ENCODE measurements around the gene PYY.
A peak's percentile ranks its signal among the peaks of the same experiment; 100 is the strongest.
"Not testable (repeated sequence)": the region's sequence is repeated elsewhere in the genome, so short reads cannot be mapped to it uniquely, and the experiment has no call there.

Gene PYY

DNA sequence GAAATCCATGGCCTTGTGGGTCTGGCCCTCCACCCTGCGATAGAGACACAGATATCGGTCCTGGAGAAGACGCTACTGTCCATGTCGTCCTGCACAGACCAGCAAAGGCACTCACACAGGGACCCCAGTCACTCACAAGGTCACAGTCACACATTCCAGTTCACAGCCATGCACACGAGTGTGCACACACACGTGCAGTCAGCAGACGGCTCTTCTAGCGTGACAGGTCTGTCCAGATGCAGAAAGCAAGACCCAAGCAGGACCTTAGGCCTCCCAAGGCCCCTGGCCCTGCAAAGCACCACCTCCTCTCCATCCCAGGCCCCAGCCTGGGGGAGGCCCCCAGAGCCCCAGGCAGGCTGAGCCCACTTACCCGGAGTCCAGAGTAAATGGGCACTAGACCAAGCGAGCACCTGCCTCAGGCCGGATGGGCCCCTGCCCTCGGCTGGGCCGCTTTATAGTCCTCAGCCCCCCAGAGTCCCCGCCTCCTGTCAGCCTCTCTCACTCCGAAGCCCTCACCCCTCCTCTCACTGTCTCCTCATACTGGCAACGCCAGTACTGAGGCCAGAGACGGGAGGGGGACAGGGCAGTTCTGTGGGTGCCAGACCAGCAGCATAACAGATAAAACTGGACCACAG, 11.6 kb downstream of the PYY start, which contains the start of gene PPY:
Gene PPY (minus strand): TSS at position 426 of the 635 bp plus-strand sequence. CDS start 822 bp downstream, outside the sequence.
- DNase-seq: no peak

- peak; percentile 58 for DNase-seq
Observed at GRCh38 chr17:43940630-43941029, 13.1 kb downstream of the PYY start.

DNA sequence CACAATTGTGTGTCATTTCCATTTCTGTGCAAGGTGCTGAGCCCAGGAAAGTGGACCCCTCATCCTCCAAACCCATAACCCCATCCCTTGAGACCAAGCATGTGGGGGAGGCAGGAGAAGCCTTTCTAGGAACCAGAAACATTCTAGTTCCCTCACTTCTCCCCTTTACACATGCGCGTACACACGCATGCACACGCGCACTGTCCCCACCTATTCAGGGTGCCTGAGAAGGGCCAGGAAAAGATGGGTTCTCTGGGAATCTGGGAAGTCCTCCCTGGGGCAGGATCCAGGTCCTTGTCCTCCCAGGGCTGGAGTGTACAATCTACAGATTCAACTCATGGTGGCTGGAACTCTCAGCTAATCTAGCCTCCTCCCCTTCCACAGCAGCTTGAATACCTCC, 13.9 kb downstream of the PYY start:
- DNase-seq: no peak

- not testable (repeated sequence) for DNase-seq
Observed at GRCh38 chr17:43939452-43939851, 14.3 kb downstream of the PYY start.

DNA sequence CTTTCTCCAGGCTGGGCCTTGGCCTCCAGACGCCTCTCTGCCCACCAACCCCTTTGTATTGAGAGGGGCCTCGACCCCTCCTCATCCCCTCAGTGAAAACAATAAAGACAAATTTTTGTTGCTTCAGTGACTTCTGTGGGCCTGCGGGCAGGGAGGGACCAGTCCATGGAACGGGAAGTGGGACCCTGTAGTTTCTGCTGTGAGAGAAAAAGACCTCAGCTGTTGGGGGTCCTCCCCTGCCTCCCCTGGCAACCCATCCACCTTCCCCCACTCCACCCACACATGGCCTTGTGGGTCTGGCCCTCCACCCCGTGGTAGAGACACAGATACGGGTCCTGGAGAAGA, 14.9 kb downstream of the PYY start:
- no peak for DNase-seq

DNA sequence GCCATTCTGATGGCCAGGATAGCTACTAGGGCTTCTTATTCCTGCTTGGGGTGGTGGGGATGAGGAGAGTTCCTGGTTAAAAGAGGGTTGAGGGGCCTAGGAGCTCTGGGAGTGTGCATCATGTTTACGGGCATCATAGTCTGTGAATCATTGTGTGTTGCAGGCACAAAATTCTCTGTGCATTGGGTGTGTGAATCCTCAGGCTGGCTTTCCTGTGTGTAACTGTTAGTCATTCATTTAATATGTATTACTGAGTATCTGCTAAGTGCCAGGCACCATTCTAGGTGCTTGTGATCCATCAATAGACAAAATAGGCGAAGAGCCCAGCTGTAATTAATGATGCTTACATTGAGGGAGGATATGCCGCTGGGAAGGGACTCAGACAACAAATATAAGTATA, 17.3 kb downstream of the PYY start:
- no peak for DNase-seq

DNA sequence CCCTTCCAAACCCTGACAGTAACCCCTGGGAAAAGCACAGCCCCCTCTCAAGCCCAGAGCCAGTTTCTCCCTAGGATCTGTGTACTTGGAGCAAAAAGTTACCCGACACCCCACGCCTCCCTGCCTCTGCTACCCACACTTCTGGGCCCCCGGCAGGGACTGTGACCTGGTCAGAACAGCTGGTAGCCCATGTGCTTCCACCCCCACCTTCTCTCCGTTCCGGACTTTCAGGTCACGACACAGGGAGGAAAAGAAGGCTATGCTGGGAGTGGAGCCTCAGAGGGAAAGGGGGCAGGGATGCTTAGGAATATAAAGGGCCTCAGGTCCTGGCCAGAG, 17.8 kb downstream of the PYY start:
- no peak for DNase-seq

- DNase-seq: no peak
Observed at GRCh38 chr17:43935204-43935925, 18.4 kb downstream of the PYY start.

DNA sequence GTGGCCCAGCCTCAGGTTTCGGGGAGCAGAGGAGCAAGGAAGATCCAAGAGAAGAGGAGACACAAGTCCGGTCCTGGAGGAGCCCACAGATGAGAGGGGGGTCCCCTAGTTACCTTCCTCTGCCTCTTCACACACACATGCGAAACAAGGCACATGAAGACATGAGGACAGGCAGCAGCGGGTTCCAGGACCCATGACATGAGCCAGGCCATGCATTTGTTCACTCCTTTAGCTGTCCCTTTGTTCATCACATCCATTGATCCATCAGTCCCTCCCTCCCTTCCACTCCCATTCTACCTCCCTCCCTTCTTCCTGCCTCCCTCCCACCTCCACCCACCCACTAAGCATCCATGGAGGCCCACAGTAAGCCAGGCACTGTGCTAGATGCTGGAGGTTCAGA, 20.8 kb downstream of the PYY start:
- DNase-seq: no peak

DNA sequence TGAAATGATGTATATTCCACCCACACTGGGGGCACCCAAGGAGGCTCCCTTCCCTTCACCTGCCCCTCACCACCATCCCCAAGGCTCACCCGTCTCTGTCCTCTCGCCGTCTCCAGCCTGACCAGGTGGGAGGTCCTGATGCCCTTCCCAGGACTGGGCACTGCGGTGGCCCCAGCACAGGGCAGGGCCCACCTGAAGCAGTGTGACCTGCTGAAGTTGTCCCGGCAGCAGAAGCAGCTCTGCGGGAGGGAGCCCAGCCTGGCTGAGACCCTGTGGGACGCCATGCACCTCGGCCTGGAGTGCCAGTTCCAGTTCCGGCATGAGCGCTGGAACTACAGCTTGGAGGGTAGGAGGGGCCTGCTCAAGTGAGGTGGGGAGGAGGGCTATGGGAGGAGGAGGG, 21.4 kb downstream of the PYY start:
- no peak for DNase-seq

GRCh38 chr17:43931062-43931571, 22.6 kb downstream of the PYY start:
- no peak for DNase-seq

GRCh38 chr17:43928609-43929008, 25.1 kb downstream of the PYY start:
- DNase-seq: no peak

DNA sequence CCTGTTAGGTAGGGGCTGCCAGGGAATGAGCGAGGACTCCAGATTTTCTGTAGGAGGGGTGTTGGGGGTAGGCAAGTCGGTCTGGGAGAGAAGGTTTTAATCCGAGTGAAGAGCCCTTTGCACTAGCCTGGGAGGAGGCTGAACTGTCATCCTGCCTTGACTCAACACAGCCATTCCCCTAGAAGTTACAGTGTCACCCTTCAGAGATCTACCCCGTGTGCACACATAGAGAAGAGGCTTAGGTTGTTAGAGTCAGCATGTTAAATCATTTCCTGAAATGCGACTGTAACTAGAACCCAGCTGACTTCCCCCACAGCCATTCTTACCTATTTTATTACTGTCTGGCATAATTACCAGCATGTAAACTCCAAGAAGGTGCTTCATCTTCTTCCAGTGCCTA, 25.8 kb downstream of the PYY start:
- not testable (repeated sequence) for DNase-seq

GRCh38 chr17:43927060-43927864, 26.5 kb downstream of the PYY start:
- DNase-seq: no peak

DNA sequence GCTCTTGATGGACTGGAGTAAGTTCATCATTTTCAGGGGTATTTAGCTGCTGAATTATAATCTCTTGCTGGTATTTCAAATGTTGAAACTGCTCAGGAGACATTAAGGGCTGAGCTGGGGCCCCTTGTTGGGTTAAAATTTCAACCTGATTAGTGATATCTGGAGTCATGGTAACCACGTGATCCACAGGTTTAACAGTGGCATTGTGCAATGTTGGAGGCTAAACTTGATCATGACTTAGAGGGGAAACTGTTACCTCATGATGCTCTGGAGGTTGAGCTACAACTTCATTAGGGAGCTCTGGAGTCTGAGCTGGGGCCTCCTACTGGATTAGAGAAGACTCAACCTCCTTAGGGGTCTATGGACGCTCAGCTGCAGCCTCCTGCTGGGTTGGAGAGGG, 29.2 kb downstream of the PYY start:
- DNase-seq: no peak

GRCh38 chr17:43920500-43921095, 33.1 kb downstream of the PYY start:
- DNase-seq: no peak

- no peak for DNase-seq
Observed at GRCh38 chr17:43918026-43918389, 35.7 kb downstream of the PYY start.

- no peak for DNase-seq
Observed at GRCh38 chr17:43917348-43918025, 36.3 kb downstream of the PYY start.

DNA sequence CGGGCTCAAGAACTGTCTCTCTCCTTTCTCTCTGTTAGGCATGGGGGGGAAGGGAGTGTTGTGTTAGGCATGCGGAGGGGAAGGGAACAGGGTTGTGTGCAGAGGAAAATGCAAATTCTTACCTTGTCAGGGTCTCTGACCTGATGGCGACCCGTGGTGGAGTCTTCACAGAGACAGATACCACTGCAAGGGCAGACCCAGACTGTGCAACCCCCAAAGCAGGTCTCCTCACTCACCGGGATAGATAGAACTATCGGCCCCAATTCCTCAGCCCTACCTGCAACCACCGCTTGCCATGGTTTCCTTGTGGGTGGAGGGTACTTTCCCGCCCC, 36.8 kb downstream of the PYY start:
- DNase-seq: no peak

GRCh38 chr17:43916385-43916784, 37.4 kb downstream of the PYY start:
- DNase-seq: no peak

GRCh38 chr17:43915559-43915958, 38.2 kb downstream of the PYY start:
- no peak for DNase-seq

- no peak for DNase-seq
Observed at GRCh38 chr17:43914451-43914850, 39.3 kb downstream of the PYY start.

DNA sequence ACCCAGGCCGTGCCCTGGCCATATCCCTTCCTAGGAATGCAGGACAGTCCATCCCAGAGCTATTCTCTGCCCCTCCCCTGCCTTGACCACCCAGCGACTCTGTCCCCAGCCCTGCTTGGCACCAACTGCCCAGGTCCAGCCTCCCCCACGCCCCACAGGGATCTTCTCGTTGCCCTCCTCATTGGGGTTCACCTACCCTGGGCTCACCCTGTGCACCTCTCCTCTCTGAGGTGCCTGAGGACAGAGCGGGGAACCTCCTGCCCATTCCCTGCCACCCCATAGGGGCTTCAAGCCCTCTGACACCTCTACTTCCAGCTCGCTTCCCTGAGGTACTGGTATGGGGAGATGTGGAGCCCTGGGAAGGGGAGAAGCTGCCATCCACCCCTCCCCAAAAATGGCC, 40.2 kb downstream of the PYY start:
- DNase-seq: no peak
